C4-2B (cell line): ENCODE results near the gene SCGB1C1.

ENCODE experiments used
- CTCF ChIP-seq: fragments of 450-650 bp; conservative IDR thresholded peaks from 2 replicates; pipeline ENCODE4 v1.5.1; 2017; ENCODE audit warnings: mild to moderate bottlenecking
- ZFX ChIP-seq: fragments of 450-650 bp; IDR thresholded peaks from 2 replicates; pipeline ENCODE4 v1.6.1; 2017

- TF ChIP-seq CTCF (no peak), ZFX (no peak)
Observed at GRCh38 chr11:200224-201003, 7.5 kb downstream of the SCGB1C1 start.
